ENCODE data around the gene SUGCT.

Gene SUGCT

GRCh38 chr7:40700653-40701421, 566.0 kb downstream of the SUGCT start:
- DNase-seq, result no peak

- peak; percentile 26 for DNase-seq
Observed at GRCh38 chr7:40701836-40702551, 567.2 kb downstream of the SUGCT start.

- DNase-seq, result no peak
Observed at GRCh38 chr7:40704172-40704571, 569.4 kb downstream of the SUGCT start.

GRCh38 chr7:40706829-40707228, 572.0 kb downstream of the SUGCT start:
- no peak for DNase-seq

- no peak for DNase-seq
Observed at GRCh38 chr7:40709062-40709964, 574.5 kb downstream of the SUGCT start.

GRCh38 chr7:40711706-40712105, 576.9 kb downstream of the SUGCT start:
- no peak for DNase-seq

- DNase-seq, result no peak
Observed at GRCh38 chr7:40714363-40715052, 579.7 kb downstream of the SUGCT start.

GRCh38 chr7:40715053-40715430, 580.2 kb downstream of the SUGCT start:
- DNase-seq, result no peak

GRCh38 chr7:40716052-40716451, 581.2 kb downstream of the SUGCT start:
- DNase-seq, result no peak

GRCh38 chr7:40717242-40717641, 582.4 kb downstream of the SUGCT start:
- DNase-seq, result no peak

- no peak for DNase-seq
Observed at GRCh38 chr7:40720416-40720815, 585.6 kb downstream of the SUGCT start.

- no peak for DNase-seq
Observed at GRCh38 chr7:40721342-40721949, 586.6 kb downstream of the SUGCT start.

- DNase-seq, result no peak
Observed at GRCh38 chr7:40722242-40722641, 587.4 kb downstream of the SUGCT start.

- DNase-seq, result no peak
Observed at GRCh38 chr7:40723829-40724228, 589.0 kb downstream of the SUGCT start.

GRCh38 chr7:40726559-40726958, 591.8 kb downstream of the SUGCT start:
- no peak for DNase-seq

GRCh38 chr7:40733114-40733513, 598.3 kb downstream of the SUGCT start:
- DNase-seq, result no peak

- no peak for DNase-seq
Observed at GRCh38 chr7:40733578-40733977, 598.8 kb downstream of the SUGCT start.

GRCh38 chr7:40739257-40739656, 604.5 kb downstream of the SUGCT start:
- no peak for DNase-seq

- no peak for DNase-seq
Observed at GRCh38 chr7:40742270-40742669, 607.5 kb downstream of the SUGCT start.

- no peak for DNase-seq
Observed at GRCh38 chr7:40746841-40747556, 612.2 kb downstream of the SUGCT start.

GRCh38 chr7:40747856-40748255, 613.1 kb downstream of the SUGCT start:
- DNase-seq, result no peak

GRCh38 chr7:40749877-40750276, 615.1 kb downstream of the SUGCT start:
- DNase-seq, result no peak
